ENCODE measurements around the gene ADCY10. TPM values are rescaled to one million over a fixed set of nuclear protein-coding genes. Genes with fewer than 3 reads are reported as not detected.

The ADCY10 gene
- total and polyA plus RNA-seq, 2 of the 8 experiments (the other 6 are each of a cell fraction or from before 2014, with no cell fraction given) = 0.02 TPM; not detected in 1

DNA sequence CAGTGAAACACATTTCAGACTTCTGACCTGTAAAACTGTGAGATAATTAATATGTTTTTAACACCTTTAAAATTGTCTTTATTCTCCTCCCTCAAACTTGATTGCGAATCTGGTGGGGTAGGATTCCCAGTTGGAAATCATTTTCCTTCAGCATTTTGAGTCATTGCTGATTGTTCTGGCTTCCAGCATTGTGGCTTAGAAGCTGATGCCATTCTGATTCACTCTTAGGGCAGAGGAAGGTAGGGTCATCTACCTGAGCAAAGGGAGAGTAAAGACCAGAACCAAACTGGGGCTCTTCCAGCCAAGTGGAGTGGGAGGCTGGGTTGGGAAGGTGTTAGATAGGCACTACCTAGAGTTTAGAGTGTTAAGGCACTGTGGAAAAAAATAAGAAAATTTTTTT is 131.0 kb downstream of the ADCY10 start:
- H3K9ac ChIP-seq (replicated peaks in 1 of 4; ENCODE audit: extremely low read depth in 1 of 4, low read depth in 3 of 4, low read length in 3 of 4) = no peak overlapping the region
- H3K36me3 ChIP-seq (ENCODE audit: control insufficient read depth in 2 of 4, insufficient read depth in 4 of 4, low read length in 3 of 4) = peaks cover 0 to 12% (median 6%) of the 10 kb centered on the region in 4 experiments; a peak in 5 of 8 replicates
- H3K23me2 ChIP-seq (ENCODE audit: low read depth, low read length) = no peaks in the 10 kb centered on the region; the same call in 1 of the 2 replicates
- H2AK5ac ChIP-seq (ENCODE audit: low read depth, low read length) = no peak overlapping the region
- H3K27ac ChIP-seq (ENCODE audit: low read depth, low read length) = no peak overlapping the region
- H3K14ac ChIP-seq (ENCODE audit: insufficient read length) = no peak overlapping the region
- no peaks in the 10 kb centered on the region; the same call in 1 of the 2 replicates for H3K79me1 ChIP-seq (ENCODE audit: low read depth, low read length)
- ChIA-PET CTCF (ENCODE audit: partially characterized antibody) (interaction anchor here (1.0 kb wide), 1 partner anchor 13 kb away, joined by 3 read pairs; no protein-coding TSS in a partner anchor), POLR2A (ENCODE audit: partially characterized antibody) (no interaction called here)
- no peak overlapping the region for H3K4ac ChIP-seq (replicated peaks; ENCODE audit: insufficient read length, low read depth, low read length)
- no peak overlapping the region for H2BK5ac ChIP-seq (ENCODE audit: low read depth, low read length)
- no peak overlapping the region for H4K8ac ChIP-seq (ENCODE audit: extremely low read depth, insufficient read depth, low read length)
- H3K23ac ChIP-seq (ENCODE audit: insufficient read length) = no peak overlapping the region
- no peak overlapping the region for H2BK120ac ChIP-seq (replicated peaks; ENCODE audit: low read depth, low read length)
- no peaks in the 10 kb centered on the region for H3K9me3 ChIP-seq (ENCODE audit: insufficient read depth in 2 of 2, low read depth in 1 of 2, low read length in 1 of 2)
- no peak overlapping the region for H3K56ac ChIP-seq (replicated peaks; ENCODE audit: insufficient read length, low read depth, low read length)
- H4K91ac ChIP-seq (replicated peaks; ENCODE audit: insufficient read length, low read length) = no peak overlapping the region
- H3K4me3 ChIP-seq (ENCODE audit: extremely low read depth in 1 of 4, insufficient read depth in 2 of 4, low read depth in 3 of 4, low read length in 4 of 4) = no peak overlapping the region
- no peak overlapping the region for H4K5ac ChIP-seq (ENCODE audit: insufficient read length, low read depth, low read length)
- H3K4me2 ChIP-seq (ENCODE audit: insufficient read depth in 1 of 2, low read depth in 2 of 2, low read length in 2 of 2) = no peak overlapping the region
- WGBS, 2 experiments (ENCODE audit: extremely low coverage in 1 of 2, insufficient coverage in 1 of 2, insufficient read length in 1 of 2, insufficient replicate concordance in 2 of 2, low coverage in 1 of 2, low lambda C conversion rate in 2 of 2, missing lambda C conversion rate in 1 of 2) = 89% methylated on average over 1 of the region's 1 CpG; no CpG with 5 or more reads in 1 of the 2 experiments
- DNase-seq (ENCODE audit: low read depth in 1 of 2, low spot score in 2 of 2) (no peak), FAIRE-seq (no peak)
- no peak overlapping the region for H2BK20ac ChIP-seq (ENCODE audit: low read length)
- H2BK12ac ChIP-seq (ENCODE audit: low read depth, low read length) = no peak overlapping the region
- H2AFZ ChIP-seq (ENCODE audit: low read length) = no peak overlapping the region
- no peaks in the 10 kb centered on the region for H3K4me1 ChIP-seq (replicated peaks in 1 of 4; ENCODE audit: control insufficient read depth in 3 of 4, insufficient read depth in 4 of 4, low read length in 3 of 4)
- no peaks in the 10 kb centered on the region for H3K79me2 ChIP-seq (ENCODE audit: control insufficient read depth in 1 of 2, insufficient read depth in 2 of 2, low read length in 2 of 2)
- no peak overlapping the region for H2BK15ac ChIP-seq (ENCODE audit: low read length)
- no peaks in the 10 kb centered on the region for H4K20me1 ChIP-seq (replicated peaks in 1 of 2; ENCODE audit: control insufficient read depth in 1 of 2, insufficient read depth in 2 of 2, low read length in 2 of 2)
- no peak overlapping the region for H3K18ac ChIP-seq (ENCODE audit: extremely low read depth, low read length)
- H3K27me3 ChIP-seq (replicated peaks in 1 of 4; ENCODE audit: control insufficient read depth in 3 of 4, extremely low read depth in 1 of 4, insufficient read depth in 3 of 4, low read length in 3 of 4) = no peaks in the 10 kb centered on the region
- TF ChIP-seq CTBP2 (IDR thresholded peaks at IDR 0.05; ENCODE audit: borderline replicate concordance, insufficient read depth, insufficient read length, low read length) = no peak
- TF ChIP-seq MAFK (IDR thresholded peaks at IDR 0.05; ENCODE audit: low read depth, low read length) = no peak
- TF ChIP-seq, protein P1, sequence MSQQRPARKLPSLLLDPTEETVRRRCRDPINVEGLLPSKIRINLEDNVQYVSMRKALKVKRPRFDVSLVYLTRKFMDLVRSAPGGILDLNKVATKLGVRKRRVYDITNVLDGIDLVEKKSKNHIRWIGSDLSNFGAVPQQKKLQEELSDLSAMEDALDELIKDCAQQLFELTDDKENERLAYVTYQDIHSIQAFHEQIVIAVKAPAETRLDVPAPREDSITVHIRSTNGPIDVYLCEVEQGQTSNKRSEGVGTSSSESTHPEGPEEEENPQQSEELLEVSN (IDR thresholded peaks at IDR 0.05) = no peak
- TF ChIP-seq NRF1 (IDR thresholded peaks at IDR 0.05; ENCODE audit: low read depth, low read length) = no peak
- TF ChIP-seq JUN (IDR thresholded peaks at IDR 0.05; ENCODE audit: low read depth, low read length) = no peak
- no peak for TF ChIP-seq KDM5A (IDR thresholded peaks at IDR 0.05; ENCODE audit: low read length)
- TF ChIP-seq HDAC2 (IDR thresholded peaks at IDR 0.05; ENCODE audit: borderline replicate concordance in 1 of 2, low read depth in 2 of 2, low read length in 2 of 2) = no peak
- no peak for TF ChIP-seq ASH2L (IDR thresholded peaks at IDR 0.05; ENCODE audit: low read length)
- no peak for TF ChIP-seq CBX5 (IDR thresholded peaks at IDR 0.05; ENCODE audit: low read depth, low read length)
- no peak for TF ChIP-seq NANOG (IDR thresholded peaks at IDR 0.05; ENCODE audit: insufficient read depth, low read depth, low read length, poor library complexity, severe bottlenecking)
- TF ChIP-seq RFX5 (IDR thresholded peaks at IDR 0.05; ENCODE audit: borderline replicate concordance, low read depth, low read length) = no peak
- no peak for TF ChIP-seq TEAD4 (IDR thresholded peaks at IDR 0.05; ENCODE audit: low read depth, low read length)
- TF ChIP-seq POU5F1 (IDR thresholded peaks at IDR 0.05; ENCODE audit: low read depth, low read length) = no peak
